Spleen (tissue), 7 donors: Measurements from ENCODE around the gene RAPGEF6.

Experiments used
- CTCF ChIP-seq, 11 experiments: fragments of 200-600 bp in 7 of 11; fragments of 450-650 bp in 4 of 11; sonication (generic) in 4 of 11; IDR thresholded peaks in 8 of 11; conservative IDR thresholded peaks in 3 of 11; 1 replicate in 7 of 11; 2 replicates in 4 of 11; pipeline versions ENCODE4 v1.4.0 to v1.8.0; 2016 to 2021; ENCODE audit warnings: antibody characterized with exemption in 11 of 11, inconsistent platforms in 4 of 11, mild to moderate bottlenecking in 1 of 11
- POLR2A ChIP-seq, 3 donors: fragments of 450-650 bp; IDR thresholded peaks; one replicate each; pipeline ENCODE4 v1.5.1; 2017; ENCODE audit warnings: antibody characterized with exemption in 3 of 3, mild to moderate bottlenecking in 1 of 3
- POLR2AphosphoS5 ChIP-seq, 3 donors: sonication (generic); formaldehyde crosslinking; IDR thresholded peaks; one replicate each; pipeline ENCODE4 v1.5.1; 2017; ENCODE audit warnings: antibody characterized with exemption in 3 of 3
- donor health status: DM: no; HTN: no; CAD: no; lungs with moderate emphysema.
- donor health status: DM: no; HTN: no; CAD: no.
- donor health status: DM: no; HTN: no; CAD: no.

GRCh38 chr5:131671409-131671808 is 36.4 kb upstream of the RAPGEF6 start:
- no peak for TF ChIP-seq CTCF (IDR thresholded peaks at IDR 0.05 in 8 of 11, conservative IDR thresholded peaks at IDR 0.05 in 3 of 11)
- no peak for TF ChIP-seq POLR2A (IDR thresholded peaks at IDR 0.05)
- no peak for TF ChIP-seq POLR2AphosphoS5 (IDR thresholded peaks at IDR 0.05)
